Measurements from ENCODE around the gene PCCA. TPM values are rescaled to one million over a fixed set of nuclear protein-coding genes. Genes with fewer than 3 reads are reported as not detected.

Gene PCCA
- total RNA-seq, 1 donor from 2014 or later: 66.8 TPM

DNA sequence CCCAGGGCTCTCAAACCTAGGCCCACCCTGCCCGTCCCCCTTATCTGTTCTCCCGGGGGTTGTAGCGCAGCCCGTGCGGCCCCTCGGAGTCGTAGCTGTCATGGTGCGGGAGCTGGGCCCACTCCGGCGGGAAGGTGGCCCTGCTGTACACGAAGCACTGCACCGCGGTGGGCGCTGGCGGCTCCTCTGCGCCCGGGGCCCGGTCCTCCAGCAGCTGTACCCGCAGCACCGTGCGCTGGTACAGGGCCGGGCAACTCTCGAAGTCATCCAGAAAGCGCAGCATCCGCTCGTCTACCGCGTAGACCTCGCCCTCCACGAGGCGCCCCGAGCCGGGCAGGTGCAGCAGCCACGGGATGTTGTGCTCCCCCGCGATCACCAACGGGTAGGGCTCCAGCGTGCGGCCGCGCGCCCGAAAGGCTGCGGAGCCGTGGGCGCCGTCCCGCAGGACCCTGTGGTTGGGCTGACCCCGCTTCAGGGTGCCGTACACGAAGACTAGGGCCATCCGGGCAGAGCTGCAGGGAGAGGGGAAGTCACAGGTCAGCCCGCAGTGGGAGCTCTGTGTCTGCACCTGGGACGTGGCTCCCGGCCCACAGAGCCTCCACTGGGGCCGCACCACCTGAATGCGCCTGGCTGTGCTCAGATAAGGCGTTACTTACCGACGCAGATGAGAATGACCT lies 443.3 kb downstream of the PCCA start:
- H3K27ac Mint-ChIP-seq (ENCODE audit: unreplicated experiment): no peak overlapping the region
- H3K36me3 Mint-ChIP-seq (ENCODE audit: unreplicated experiment): peaks cover 11% of the 10 kb centered on the region
- no peak overlapping the region for H3K4me3 Mint-ChIP-seq (ENCODE audit: unreplicated experiment)
- peaks cover 10% of the 10 kb centered on the region for H3K27me3 Mint-ChIP-seq (ENCODE audit: unreplicated experiment)
- H3K9me3 Mint-ChIP-seq (ENCODE audit: unreplicated experiment): peaks cover 15% of the 10 kb centered on the region
- TF ChIP-seq, protein P1, sequence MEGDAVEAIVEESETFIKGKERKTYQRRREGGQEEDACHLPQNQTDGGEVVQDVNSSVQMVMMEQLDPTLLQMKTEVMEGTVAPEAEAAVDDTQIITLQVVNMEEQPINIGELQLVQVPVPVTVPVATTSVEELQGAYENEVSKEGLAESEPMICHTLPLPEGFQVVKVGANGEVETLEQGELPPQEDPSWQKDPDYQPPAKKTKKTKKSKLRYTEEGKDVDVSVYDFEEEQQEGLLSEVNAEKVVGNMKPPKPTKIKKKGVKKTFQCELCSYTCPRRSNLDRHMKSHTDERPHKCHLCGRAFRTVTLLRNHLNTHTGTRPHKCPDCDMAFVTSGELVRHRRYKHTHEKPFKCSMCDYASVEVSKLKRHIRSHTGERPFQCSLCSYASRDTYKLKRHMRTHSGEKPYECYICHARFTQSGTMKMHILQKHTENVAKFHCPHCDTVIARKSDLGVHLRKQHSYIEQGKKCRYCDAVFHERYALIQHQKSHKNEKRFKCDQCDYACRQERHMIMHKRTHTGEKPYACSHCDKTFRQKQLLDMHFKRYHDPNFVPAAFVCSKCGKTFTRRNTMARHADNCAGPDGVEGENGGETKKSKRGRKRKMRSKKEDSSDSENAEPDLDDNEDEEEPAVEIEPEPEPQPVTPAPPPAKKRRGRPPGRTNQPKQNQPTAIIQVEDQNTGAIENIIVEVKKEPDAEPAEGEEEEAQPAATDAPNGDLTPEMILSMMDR (IDR thresholded peaks at IDR 0.05; ENCODE audit: partially characterized antibody, unreplicated experiment): no peak
- peaks cover 24% of the 10 kb centered on the region for H3K4me1 Mint-ChIP-seq (ENCODE audit: low read depth, unreplicated experiment)
- no peak for DNase-seq

DNA sequence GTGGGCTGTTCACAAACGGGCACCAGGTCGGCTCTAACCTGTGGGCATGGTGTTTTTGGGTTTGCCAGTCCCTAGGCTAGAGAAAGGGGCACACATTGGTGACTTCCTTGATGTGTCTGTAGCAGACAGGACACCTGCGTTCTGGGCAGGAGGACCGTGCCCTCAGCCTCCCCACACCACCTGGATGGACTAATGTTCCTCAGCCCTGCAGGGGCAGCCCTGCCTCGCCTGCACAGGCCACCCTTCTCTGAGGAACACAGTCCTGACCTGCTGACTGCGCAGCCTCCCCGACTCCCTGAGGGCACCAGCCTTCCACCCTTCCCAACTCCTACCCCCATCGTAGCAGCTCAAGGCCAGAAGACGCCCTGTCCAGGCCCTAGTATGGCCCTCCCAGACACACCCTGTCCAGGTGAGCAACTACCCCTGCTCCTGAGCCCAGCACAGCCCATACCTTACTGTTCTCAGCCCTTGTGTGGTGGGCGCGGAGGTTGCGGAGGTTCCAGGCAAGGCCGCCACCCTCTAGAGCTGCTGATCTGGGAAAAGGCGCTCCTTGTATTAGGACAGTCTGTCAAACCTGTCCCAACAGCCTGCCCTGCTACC lies 444.0 kb downstream of the PCCA start:
- Mint-ChIP-seq H3K9me3 (ENCODE audit: unreplicated experiment) (peaks cover 15% of the 10 kb centered on the region), H3K27ac (ENCODE audit: unreplicated experiment) (no peak overlapping the region), H3K36me3 (ENCODE audit: unreplicated experiment) (peaks cover 11% of the 10 kb centered on the region), H3K4me3 (ENCODE audit: unreplicated experiment) (no peak overlapping the region), H3K4me1 (ENCODE audit: low read depth, unreplicated experiment) (peaks cover 27% of the 10 kb centered on the region), H3K27me3 (ENCODE audit: unreplicated experiment) (peaks cover 10% of the 10 kb centered on the region)
- TF ChIP-seq, protein P1 (IDR thresholded peaks at IDR 0.05; ENCODE audit: partially characterized antibody, unreplicated experiment): no peak
- DNase-seq: no peak

DNA sequence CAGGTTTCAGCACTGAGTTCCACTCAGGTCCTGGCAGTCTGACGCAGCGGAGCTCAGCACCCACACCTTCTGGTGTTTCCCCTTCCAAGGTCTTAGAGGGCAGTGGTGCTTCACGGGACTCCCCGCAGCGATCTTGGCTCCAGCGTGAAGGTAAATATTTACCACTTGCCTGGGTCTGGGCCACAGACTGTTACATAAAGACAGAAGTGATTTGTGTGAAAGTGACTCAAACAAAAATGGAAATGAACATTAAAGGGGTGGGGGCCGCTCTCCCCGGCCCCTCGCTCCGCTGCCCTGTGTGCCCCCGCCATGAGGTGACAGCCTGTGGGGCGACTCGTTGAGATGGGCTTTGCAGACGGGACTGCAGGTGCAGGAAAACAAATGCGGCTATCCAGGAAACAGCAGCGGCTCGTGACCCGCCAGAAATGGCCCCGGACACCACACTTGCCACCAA lies 444.7 kb downstream of the PCCA start:
- peaks cover 11% of the 10 kb centered on the region for H3K36me3 Mint-ChIP-seq (ENCODE audit: unreplicated experiment)
- peaks cover 10% of the 10 kb centered on the region for H3K27me3 Mint-ChIP-seq (ENCODE audit: unreplicated experiment)
- peaks cover 26% of the 10 kb centered on the region for H3K4me1 Mint-ChIP-seq (ENCODE audit: low read depth, unreplicated experiment)
- no peak for DNase-seq
- peaks cover 14% of the 10 kb centered on the region for H3K9me3 Mint-ChIP-seq (ENCODE audit: unreplicated experiment)
- TF ChIP-seq, protein P1 (IDR thresholded peaks at IDR 0.05; ENCODE audit: partially characterized antibody, unreplicated experiment): no peak
- H3K4me3 Mint-ChIP-seq (ENCODE audit: unreplicated experiment): no peak overlapping the region
- no peak overlapping the region for H3K27ac Mint-ChIP-seq (ENCODE audit: unreplicated experiment)

DNA sequence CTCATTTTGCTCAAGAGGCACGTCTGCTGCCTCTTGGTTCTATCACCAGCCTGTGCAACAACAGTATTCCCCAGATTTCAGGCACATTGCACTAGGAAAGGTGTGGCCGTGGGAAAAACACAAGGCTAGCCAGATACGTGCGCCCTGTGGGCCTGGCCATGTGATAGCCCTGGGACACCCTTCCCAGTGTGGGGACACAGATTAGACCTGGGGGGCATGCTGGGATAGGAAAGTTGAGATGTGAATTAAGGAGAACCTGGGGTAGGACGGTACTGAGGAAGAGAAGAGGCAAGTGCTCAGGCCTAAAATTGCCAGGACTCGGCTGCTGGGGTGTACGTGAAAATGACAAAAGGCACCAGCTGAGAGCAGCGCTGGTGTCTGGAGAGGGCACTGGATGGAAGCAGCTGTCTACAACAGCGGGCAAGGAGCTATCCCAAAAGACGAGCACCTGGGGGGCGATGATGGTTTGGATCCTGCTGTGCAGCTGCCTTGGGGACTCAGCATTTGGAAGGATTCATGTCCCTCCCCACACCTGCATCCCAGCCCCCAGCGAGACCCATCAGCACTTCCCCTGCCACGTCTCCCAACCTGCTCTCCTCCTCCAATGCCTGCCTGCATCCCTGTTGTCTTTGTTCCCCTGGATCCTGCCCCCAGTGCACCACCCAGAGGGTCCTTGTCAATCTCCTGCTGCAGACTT lies 445.4 kb downstream of the PCCA start:
- TF ChIP-seq, protein P1 (IDR thresholded peaks at IDR 0.05; ENCODE audit: partially characterized antibody, unreplicated experiment): no peak
- peaks cover 26% of the 10 kb centered on the region for H3K4me1 Mint-ChIP-seq (ENCODE audit: low read depth, unreplicated experiment)
- H3K36me3 Mint-ChIP-seq (ENCODE audit: unreplicated experiment): peaks cover 11% of the 10 kb centered on the region
- H3K27ac Mint-ChIP-seq (ENCODE audit: unreplicated experiment): no peak overlapping the region
- DNase-seq: no peak
- no peak overlapping the region for H3K4me3 Mint-ChIP-seq (ENCODE audit: unreplicated experiment)
- H3K27me3 Mint-ChIP-seq (ENCODE audit: unreplicated experiment): peaks cover 10% of the 10 kb centered on the region
- H3K9me3 Mint-ChIP-seq (ENCODE audit: unreplicated experiment): peaks cover 14% of the 10 kb centered on the region

Data from glutamatergic neuron (in vitro differentiated cells).